Medulla oblongata (tissue), 1 donor: ENCODE results near the gene SEMA3A.
A peak's percentile ranks its signal among the peaks of the same experiment; 100 is the strongest.

Experiments
- DNase-seq: peaks from one replicate; pipeline ENCODE4 v3.0.0-alpha.2; 2015; ENCODE audit errors: extremely low spot score

The SEMA3A gene

GRCh38 chr7:84196084-84196503 lies 1.5 kb upstream of the SEMA3A start:
- DNase-seq = peak; percentile 70

GRCh38 chr7:84195295-84196060 lies 889 bp upstream of the SEMA3A start:
- peak; percentile 50 for DNase-seq

- no peak for DNase-seq
These were observed 842 bp downstream of the SEMA3A start for GRCh38 chr7:84193747-84194146.

- DNase-seq = no peak
These were observed 2.7 kb downstream of the SEMA3A start for GRCh38 chr7:84191842-84192241.

GRCh38 chr7:84191261-84191660 lies 3.3 kb downstream of the SEMA3A start:
- DNase-seq = no peak

- no peak for DNase-seq
These were observed 4.4 kb downstream of the SEMA3A start for GRCh38 chr7:84190016-84190705.

- DNase-seq = peak; percentile 70
These were observed 5.7 kb downstream of the SEMA3A start for GRCh38 chr7:84188786-84189405.

- no peak for DNase-seq
These were observed 6.6 kb downstream of the SEMA3A start for GRCh38 chr7:84187813-84188510.

- DNase-seq = no peak
These were observed 7.3 kb downstream of the SEMA3A start for GRCh38 chr7:84187087-84187805.

GRCh38 chr7:84183741-84184140 lies 10.8 kb downstream of the SEMA3A start:
- DNase-seq = no peak

- no peak for DNase-seq
These were observed 12.3 kb downstream of the SEMA3A start for GRCh38 chr7:84182301-84182700.

GRCh38 chr7:84181628-84182027 lies 13.0 kb downstream of the SEMA3A start:
- no peak for DNase-seq

- DNase-seq = no peak
These were observed 16.7 kb downstream of the SEMA3A start for GRCh38 chr7:84177758-84178412.

- DNase-seq = no peak
These were observed 17.9 kb downstream of the SEMA3A start for GRCh38 chr7:84176716-84177115.

GRCh38 chr7:84175461-84175860 lies 19.1 kb downstream of the SEMA3A start:
- DNase-seq = no peak

GRCh38 chr7:84170646-84171045 lies 23.9 kb downstream of the SEMA3A start:
- no peak for DNase-seq

- no peak for DNase-seq
These were observed 32.0 kb downstream of the SEMA3A start for GRCh38 chr7:84162584-84162983.

- DNase-seq = no peak
These were observed 32.5 kb downstream of the SEMA3A start for GRCh38 chr7:84162125-84162524.

- no peak for DNase-seq
These were observed 33.2 kb downstream of the SEMA3A start for GRCh38 chr7:84161398-84161797.

- no peak for DNase-seq
These were observed 35.2 kb downstream of the SEMA3A start for GRCh38 chr7:84159435-84159834.

- DNase-seq = no peak
These were observed 37.4 kb downstream of the SEMA3A start for GRCh38 chr7:84157171-84157570.
